GM12878 (cell line): ENCODE results near the gene TBC1D2B. TPM values are rescaled to one million over a fixed set of nuclear protein-coding genes. Genes with fewer than 3 reads are reported as not detected.

Experiments used
- ATAC-seq: fragments of 200-7000 bp; cut with Tn5 transposase; 3 replicates; pipeline ENCODE4 v1.9.1; 2020; ENCODE audit warnings: mild to moderate bottlenecking, moderate library complexity
- BruUV-seq: library from RNA; stranded (reverse); fragments of 400-500 nt; replicated peaks from 2 replicates; lab custom pipeline; 2021; lab: Mats Ljungman, UMichigan
- CTCF ChIA-PET: fragments of 300-600 bp; sonication (Branson Sonifier 250); formaldehyde crosslinking; extraction: SDS; loops from one replicate; lab custom pipeline; 2021; ENCODE audit warnings: inconsistent platforms; lab: Yijun Ruan, JAX
- POLR2A ChIA-PET: fragments of 350-600 bp; formaldehyde crosslinking; extraction: SDS; loops from one replicate; lab custom pipeline; 2021; ENCODE audit warnings: inconsistent platforms; lab: Charles Lee
- RAD21 ChIA-PET: fragments of 300-600 bp; sonication (Branson Sonifier 250); formaldehyde crosslinking; loops from one replicate; lab custom pipeline; 2023; ENCODE audit warnings: antibody characterized with exemption; ENCODE audit not compliant: unreplicated experiment; lab: Charles Lee
- SMC1A ChIA-PET: fragments of 300-600 bp; sonication (Branson Sonifier 250); formaldehyde crosslinking; loops from one replicate; lab custom pipeline; 2023; ENCODE audit not compliant: unreplicated experiment, uncharacterized antibody; lab: Charles Lee
- DNase-seq: peaks from one replicate; pipeline ENCODE4 v3.0.0-alpha.2; 2011; ENCODE audit warnings: low read depth, low spot score
- FAIRE-seq: peaks from 3 replicates; lab custom pipeline; 2011; peaks lifted over from hg19 to GRCh38; lab: Jason Lieb, UNC
- H2AFZ ChIP-seq: 2 replicates; pipeline ENCODE4 v1.6.0; 2011; ENCODE audit warnings: low read depth, low read length, control low read depth; ENCODE audit not compliant: control insufficient read depth
- H3K27ac ChIP-seq: 2 replicates; pipeline ENCODE4 v1.5.1; 2011; ENCODE audit warnings: control low read depth; ENCODE audit not compliant: control insufficient read depth, insufficient read depth
- H3K27me3 ChIP-seq, 2 experiments: replicated peaks in 1 of 2; 2 replicates each; pipeline versions ENCODE4 v1.6.0 to v1.6.1; 2011; ENCODE audit warnings: low read length in 1 of 2; ENCODE audit not compliant: control insufficient read depth in 2 of 2, insufficient read depth in 2 of 2
- H3K36me3 ChIP-seq, 2 experiments: 2 replicates each; pipeline ENCODE4 v1.5.1; 2011; ENCODE audit warnings: low read length in 1 of 2; ENCODE audit not compliant: control insufficient read depth in 2 of 2, insufficient read depth in 2 of 2
- H3K4me1 ChIP-seq: 2 replicates; pipeline ENCODE4 v1.6.1; 2011; ENCODE audit warnings: mild to moderate bottlenecking, low read length, moderate library complexity, mixed read lengths; ENCODE audit not compliant: control insufficient read depth, insufficient read depth
- H3K4me2 ChIP-seq: 2 replicates; pipeline ENCODE4 v1.6.0; 2011; ENCODE audit warnings: control low read depth; ENCODE audit not compliant: control insufficient read depth, insufficient read depth
- H3K4me3 ChIP-seq: fragments of 200-600 bp; sonication (generic); 2 replicates; pipeline ENCODE4 v1.5.1; 2016
- H3K79me2 ChIP-seq: 2 replicates; pipeline ENCODE4 v1.6.0; 2011; ENCODE audit warnings: low read length; ENCODE audit not compliant: control insufficient read depth, insufficient read depth
- H3K9ac ChIP-seq: 2 replicates; pipeline ENCODE4 v1.8.0; 2011; ENCODE audit warnings: low read length, control low read depth, mixed read lengths; ENCODE audit not compliant: control insufficient read depth, insufficient read depth
- H3K9me3 ChIP-seq: replicated peaks from 3 replicates; pipeline ENCODE4 v1.5.1; 2011; ENCODE audit warnings: mild to moderate bottlenecking, low read length; ENCODE audit not compliant: control insufficient read depth, insufficient read depth
- H4K20me1 ChIP-seq: 2 replicates; pipeline ENCODE4 v1.6.0; 2011; ENCODE audit not compliant: control insufficient read depth, insufficient read depth
- BHLHE40 ChIP-seq, 2 experiments: fragments of 450-650 bp in 1 of 2; IDR thresholded peaks; 2 replicates each; pipeline ENCODE4 v1.6.1; 2011 to 2017; ENCODE audit warnings: low read depth in 2 of 2, borderline replicate concordance in 1 of 2, improper control_type of control experiment in 1 of 2, low read length in 1 of 2, mild to moderate bottlenecking in 1 of 2
- DPF2 ChIP-seq: fragments of 450-650 bp; IDR thresholded peaks from 2 replicates; pipeline ENCODE4 v1.6.1; 2017; ENCODE audit warnings: mild to moderate bottlenecking
- GABPA ChIP-seq: IDR thresholded peaks from 2 replicates; pipeline ENCODE4 v1.6.1; 2014; ENCODE audit warnings: antibody characterized with exemption, low read depth, mild to moderate bottlenecking, inconsistent platforms
- HDGF ChIP-seq: fragments of 450-650 bp; IDR thresholded peaks from 2 replicates; pipeline ENCODE4 v1.6.1; 2016; ENCODE audit warnings: antibody characterized with exemption
- IKZF2 ChIP-seq, 2 experiments: fragments of 450-650 bp; IDR thresholded peaks; 2 replicates each; pipeline ENCODE4 v1.6.1; 2017; ENCODE audit warnings: mild to moderate bottlenecking in 2 of 2, moderate library complexity in 2 of 2
- JUNB ChIP-seq: IDR thresholded peaks from 2 replicates; pipeline ENCODE4 v1.6.1; 2016; ENCODE audit warnings: antibody characterized with exemption, mild to moderate bottlenecking
- JUND ChIP-seq: IDR thresholded peaks from 2 replicates; pipeline ENCODE4 v1.6.1; 2012; ENCODE audit warnings: low read depth, mild to moderate bottlenecking, low read length, improper control_type of control experiment, moderate library complexity
- MYC ChIP-seq: IDR thresholded peaks from 2 replicates; pipeline ENCODE4 v1.6.1; 2011; ENCODE audit warnings: mild to moderate bottlenecking, low read length, moderate library complexity, inconsistent platforms; ENCODE audit not compliant: insufficient read depth, insufficient replicate concordance, insufficient read length, severe bottlenecking
- NFXL1 ChIP-seq: fragments of 450-650 bp; IDR thresholded peaks from 2 replicates; pipeline ENCODE4 v1.6.1; 2017; ENCODE audit warnings: antibody characterized with exemption, mild to moderate bottlenecking, borderline replicate concordance
- POLR2A ChIP-seq: IDR thresholded peaks from 2 replicates; pipeline ENCODE4 v1.6.1; 2011; ENCODE audit warnings: low read depth, mild to moderate bottlenecking, low read length
- SMARCA5 ChIP-seq: fragments of 450-650 bp; IDR thresholded peaks from 2 replicates; pipeline ENCODE4 v1.6.1; 2017; ENCODE audit warnings: mild to moderate bottlenecking
- SRF ChIP-seq, 2 experiments: IDR thresholded peaks; 2 replicates each; pipeline ENCODE4 v1.6.1; 2011; ENCODE audit warnings: low read depth in 2 of 2, low read length in 2 of 2, mild to moderate bottlenecking in 1 of 2, moderate library complexity in 1 of 2
- TCF12 ChIP-seq: IDR thresholded peaks from 2 replicates; pipeline ENCODE4 v1.6.1; 2011; ENCODE audit warnings: low read depth, mild to moderate bottlenecking, low read length
- ZNF384 ChIP-seq: IDR thresholded peaks from 2 replicates; pipeline ENCODE4 v1.6.1; 2012; ENCODE audit warnings: low read depth, mild to moderate bottlenecking, low read length, improper control_type of control experiment, borderline replicate concordance
- WGBS: methylation state at CpG from one replicate; pipeline ENCODE4 v1.1.6; 2016; ENCODE audit warnings: low lambda C conversion rate; ENCODE audit not compliant: insufficient replicate concordance, insufficient coverage; ENCODE audit errors: missing lambda C conversion rate; 5-methylcytosine and 5-hydroxymethylcytosine counted together
- in situ Hi-C: fragments of 300-500 bp; cut with MboI; formaldehyde crosslinking; loops from 9 replicates; pipeline ENCODE4 v1.14.3; 2018; ENCODE audit warnings: mixed read lengths
- intact Hi-C: fragments of 100-400 bp; cut with micrococcal nuclease; formaldehyde crosslinking; loops from one replicate; pipeline ENCODE4 v1.14.2; 2022; ENCODE audit not compliant: unreplicated experiment
- polyA plus RNA-seq, 11 experiments: library from polyadenylated mRNA; depleted of rRNA in 4 of 11; unstranded in 6 of 11; stranded (reverse) in 5 of 11; fragments of >200 nt; fragmentation: Nextera tagmentation in 4 of 11; fragmentation: Illumina TruSeq in 1 of 11; extraction: Ambion mirVana in 4 of 11; extraction: Trizol in 1 of 11; gene quantifications; 1 replicate in 1 of 11; 2 replicates in 10 of 11; pipeline versions ENCODE4 v1.2.1 to v1.2.3, GENCODE V29; 2011 to 2016; ENCODE audit warnings: inconsistent platforms in 2 of 11, missing spikeins in 2 of 11, low read depth in 1 of 11
- total RNA-seq, 4 experiments: library from RNA; depleted of rRNA in 3 of 4; stranded (reverse); fragments of >200 nt in 3 of 4; fragmentation: Illumina TruSeq in 1 of 4; extraction: Trizol in 1 of 4; gene quantifications; 2 replicates each; pipeline versions ENCODE4 v1.2.1 to v1.2.3, GENCODE V29; 2013 to 2021
- TF ChIP-seq, protein P1 (sequence below): IDR thresholded peaks from 2 replicates; pipeline ENCODE4 v1.6.1; 2012; ENCODE audit warnings: low read length, inconsistent platforms

Gene TBC1D2B
- total and polyA plus RNA-seq, 10 of the 15 experiments (the other 5 are each of a cell fraction or from before 2014, with no cell fraction given) = 1.3 to 53.4 (median 19.4) TPM

DNA sequence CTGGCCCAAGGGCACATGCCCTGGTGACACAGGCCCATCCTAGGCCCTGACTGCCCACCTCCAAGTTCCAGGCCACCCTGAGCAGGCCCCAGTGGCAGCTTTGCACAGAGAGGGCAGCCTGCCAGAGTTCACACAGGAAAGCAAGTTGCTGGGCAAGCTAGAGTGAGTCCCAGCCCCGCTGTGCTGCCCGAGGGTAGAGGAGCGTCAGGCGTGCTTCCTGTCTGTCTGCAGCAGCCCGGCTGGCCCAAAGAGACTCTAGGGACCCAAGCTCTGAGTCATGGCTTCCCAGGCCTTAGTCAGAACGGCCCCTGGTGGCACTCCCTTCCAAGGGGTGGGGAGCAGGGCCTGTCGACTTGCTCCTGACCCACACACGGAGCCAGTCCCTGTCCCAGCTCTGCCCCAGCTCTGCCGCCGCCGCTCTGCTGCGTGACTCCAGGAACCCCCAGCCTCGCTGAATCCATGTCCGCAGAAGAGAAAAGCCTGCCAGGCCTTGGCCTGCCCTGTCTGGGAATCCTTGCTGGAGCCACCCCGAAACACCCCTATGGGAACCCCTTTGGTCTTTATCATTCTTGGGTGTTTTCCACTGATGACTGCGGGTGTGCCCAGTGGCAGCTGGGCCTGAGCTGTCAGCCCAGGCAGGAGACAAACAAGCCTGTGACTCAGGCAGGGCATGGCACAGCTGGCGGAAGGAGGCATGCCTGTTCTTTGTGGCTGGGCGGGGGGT lies 83.4 kb downstream of the TBC1D2B start (continued):
- peak; percentile 59; the same call in 1 of the 2 replicates for TF ChIP-seq DPF2
- TF ChIP-seq IKZF2 (IDR thresholded peaks at IDR 0.05) = peak; percentile 39 to 62; a peak in 3 of 4 replicates
- peak; percentile 77; the same call in 1 of the 2 replicates for TF ChIP-seq SMARCA5
- peak; percentile 50 for TF ChIP-seq JUNB
- peak; percentile 81; the same call in 1 of the 2 replicates for TF ChIP-seq HDGF
- TF ChIP-seq JUND = 0 out of 2 replicates have a peak, but pooled peaks have one; percentile 46
- TF ChIP-seq TCF12 = peak; percentile 58
- TF ChIP-seq NFXL1 = peak; percentile 12; the same call in 1 of the 2 replicates
- peak; percentile 20; the same call in 1 of the 2 replicates for TF ChIP-seq POLR2A
- TF ChIP-seq BHLHE40 (IDR thresholded peaks at IDR 0.05; ENCODE audit: borderline replicate concordance in 1 of 2, low read depth in 2 of 2, low read length in 1 of 2) = peak in 1 of 2 experiments; percentile 36; a peak in 1 of 4 replicates

DNA sequence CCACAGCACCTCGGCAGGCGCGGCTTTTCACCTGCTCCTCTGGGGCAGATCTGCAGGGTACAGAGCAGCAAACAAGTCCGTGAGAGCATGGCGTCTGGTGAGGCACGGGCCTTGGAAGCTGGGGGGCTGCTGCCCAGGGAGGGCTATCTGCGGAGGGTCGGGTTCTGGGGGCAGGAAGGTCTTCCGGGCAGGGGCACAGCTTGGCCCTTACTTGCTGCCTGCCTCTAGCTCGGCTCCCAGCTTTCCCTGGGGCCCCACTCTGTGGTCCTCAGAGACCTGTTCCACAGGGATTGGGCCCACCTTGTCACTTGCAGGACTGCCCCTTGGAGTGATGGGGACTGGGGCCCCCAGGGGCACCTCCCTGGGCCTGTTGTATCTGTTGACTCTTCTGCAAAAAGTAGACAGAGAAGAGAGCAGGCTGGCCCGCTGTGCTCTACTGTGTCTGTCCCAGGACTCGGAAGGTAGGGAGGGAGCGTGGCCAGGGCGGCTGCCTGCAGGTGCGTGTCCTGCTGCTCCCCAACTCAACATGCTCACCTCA lies 84.1 kb downstream of the TBC1D2B start:
- peaks cover 0 to 2% of the 10 kb centered on the region in 2 experiments for H3K36me3 ChIP-seq
- POLR2A ChIA-PET = no interaction called here
- CTCF ChIA-PET = interaction anchor here (1.1 to 3.7 kb wide), 6 partner anchors 13 to 115 kb away, joined by 3 to 26 read pairs (median 6); no protein-coding TSS in a partner anchor
- RAD21 ChIA-PET = interaction anchor here (1.2 to 1.8 kb wide), 6 partner anchors 11 to 115 kb away, joined by 3 to 5 read pairs (median 4); no protein-coding TSS in a partner anchor
- intact Hi-C loops = no loop called here
- no TSS peak for BruUV-seq
- TF ChIP-seq, protein P1, sequence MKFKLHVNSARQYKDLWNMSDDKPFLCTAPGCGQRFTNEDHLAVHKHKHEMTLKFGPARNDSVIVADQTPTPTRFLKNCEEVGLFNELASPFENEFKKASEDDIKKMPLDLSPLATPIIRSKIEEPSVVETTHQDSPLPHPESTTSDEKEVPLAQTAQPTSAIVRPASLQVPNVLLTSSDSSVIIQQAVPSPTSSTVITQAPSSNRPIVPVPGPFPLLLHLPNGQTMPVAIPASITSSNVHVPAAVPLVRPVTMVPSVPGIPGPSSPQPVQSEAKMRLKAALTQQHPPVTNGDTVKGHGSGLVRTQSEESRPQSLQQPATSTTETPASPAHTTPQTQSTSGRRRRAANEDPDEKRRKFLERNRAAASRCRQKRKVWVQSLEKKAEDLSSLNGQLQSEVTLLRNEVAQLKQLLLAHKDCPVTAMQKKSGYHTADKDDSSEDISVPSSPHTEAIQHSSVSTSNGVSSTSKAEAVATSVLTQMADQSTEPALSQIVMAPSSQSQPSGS = no peak
- no peak for TF ChIP-seq JUNB
- no peak for TF ChIP-seq ZNF384
- TF ChIP-seq SRF (IDR thresholded peaks at IDR 0.05; ENCODE audit: low read depth in 2 of 2, low read length in 2 of 2) = no peak
- TF ChIP-seq MYC = no peak
- TF ChIP-seq GABPA = no peak
- SMC1A ChIA-PET = interaction anchor here (1.1 to 1.6 kb wide), 3 partner anchors 35 to 86 kb away, joined by 3 to 4 read pairs (median 3); no protein-coding TSS in a partner anchor
- no peak for DNase-seq
- in situ Hi-C loops = no loop called here
- H3K4me1 ChIP-seq = peaks cover 27% of the 10 kb centered on the region
- FAIRE-seq = no peak
- H3K4me2 ChIP-seq = peak overlapping the region; percentile 4; the same call in 1 of the 2 replicates
- no peaks in the 10 kb centered on the region for H4K20me1 ChIP-seq
- no peak overlapping the region for H3K4me3 ChIP-seq
- WGBS = 53% methylated on average over 13 of the region's 15 CpGs
- no peaks in the 10 kb centered on the region for H3K79me2 ChIP-seq
- no peak for ATAC-seq
- no peaks in the 10 kb centered on the region for H3K9me3 ChIP-seq
- H3K27ac ChIP-seq = peak overlapping the region; percentile 87
- peak overlapping the region; percentile 28 for H2AFZ ChIP-seq
- H3K27me3 ChIP-seq = no peaks in the 10 kb centered on the region
- H3K9ac ChIP-seq = peak overlapping the region; percentile 44; the same call in 1 of the 2 replicates
